ENCODE results near the gene AKT3. TPM values are rescaled to one million over a fixed set of nuclear protein-coding genes. Genes with fewer than 3 reads are reported as not detected.

Gene AKT3
- total RNA-seq, 1 donor from 2014 or later = 35.3 TPM

DNA sequence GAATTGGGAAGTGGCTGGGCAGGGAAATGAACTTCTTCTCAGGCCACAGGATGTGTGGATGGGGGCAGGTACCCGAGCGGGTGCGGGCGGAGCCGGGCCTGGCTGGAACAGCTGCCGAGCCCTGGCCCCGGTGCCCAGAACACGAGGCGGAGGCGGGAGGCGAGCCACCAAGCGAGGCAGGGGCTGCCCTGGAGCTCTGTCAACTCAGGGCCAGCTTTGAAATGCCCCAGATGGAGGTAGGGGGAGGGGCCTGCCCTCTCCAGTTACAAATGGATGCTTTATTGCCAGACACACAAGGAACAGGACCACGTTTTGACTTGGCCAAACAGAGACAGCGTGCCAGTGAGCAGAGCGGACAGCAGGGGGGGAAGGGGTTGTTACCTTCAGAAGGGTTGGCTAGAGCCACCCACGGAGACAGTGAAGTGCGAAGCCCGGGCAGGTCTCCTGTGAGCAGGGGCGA is 353.8 kb downstream of the AKT3 start:
- H3K4me3 Mint-ChIP-seq (ENCODE audit: low read depth) = no peak overlapping the region

DNA sequence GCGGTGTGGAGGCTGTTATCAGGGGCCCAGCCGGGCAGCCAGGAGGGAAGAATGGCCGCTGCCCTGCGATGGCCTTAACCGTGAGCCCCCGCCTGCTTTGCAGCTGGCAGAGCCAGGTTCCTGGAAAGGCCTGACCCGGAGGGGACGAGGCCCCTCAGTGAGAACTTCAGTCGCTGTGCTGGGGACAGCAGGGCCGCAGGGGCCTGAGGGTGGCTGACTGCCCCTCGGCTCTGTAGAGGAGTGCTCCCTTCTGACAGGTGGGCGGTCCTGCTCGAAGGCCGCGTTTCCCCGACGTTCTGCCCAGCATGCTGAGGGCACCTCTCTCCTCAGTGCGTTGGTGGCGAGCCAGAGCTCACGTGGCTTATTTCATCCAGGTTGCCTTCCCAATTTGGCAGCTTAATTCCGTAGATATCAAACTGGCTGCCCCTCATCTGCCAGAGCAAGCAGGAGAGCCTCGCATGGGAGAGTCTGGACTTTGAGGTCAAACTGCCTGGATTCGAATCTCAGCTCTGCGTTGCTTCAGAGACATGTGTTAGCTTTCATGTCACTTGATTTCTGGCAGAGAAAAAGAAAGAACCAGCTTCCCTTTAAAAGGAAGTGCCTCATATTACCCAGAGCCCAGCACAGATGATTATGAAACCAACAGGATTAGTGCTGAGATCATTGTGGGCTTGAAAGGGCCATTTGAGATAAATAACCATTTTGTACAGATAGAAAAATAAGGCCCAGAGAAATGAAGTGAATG is 354.4 kb downstream of the AKT3 start:
- no peaks in the 10 kb centered on the region for H3K9me3 Mint-ChIP-seq
- no peaks in the 10 kb centered on the region for H3K27me3 Mint-ChIP-seq (ENCODE audit: low read depth)
- H3K4me3 Mint-ChIP-seq (ENCODE audit: low read depth) = no peak overlapping the region
- H3K4me1 Mint-ChIP-seq (ENCODE audit: low read depth) = peaks cover 5% of the 10 kb centered on the region
- DNase-seq (ENCODE audit: low spot score) = no peak
- no peaks in the 10 kb centered on the region for H3K36me3 Mint-ChIP-seq (ENCODE audit: low read depth)
- H3K27ac Mint-ChIP-seq = no peak overlapping the region
- intact Hi-C loops (cut with micrococcal nuclease) = no loop called here

More for the DNA sequence above, 353.8 kb downstream of the AKT3 start:
- no peak overlapping the region for H3K27ac Mint-ChIP-seq
- peaks cover 5% of the 10 kb centered on the region for H3K4me1 Mint-ChIP-seq (ENCODE audit: low read depth)
- H3K9me3 Mint-ChIP-seq = no peaks in the 10 kb centered on the region
- no peaks in the 10 kb centered on the region for H3K27me3 Mint-ChIP-seq (ENCODE audit: low read depth)
- H3K36me3 Mint-ChIP-seq (ENCODE audit: low read depth) = no peaks in the 10 kb centered on the region
- intact Hi-C loops (cut with micrococcal nuclease) = no loop called here
- DNase-seq (ENCODE audit: low spot score) = no peak

GRCh38 chr1:243494741-243495431 is 355.2 kb downstream of the AKT3 start:
- intact Hi-C loops (cut with micrococcal nuclease) = no loop called here
- DNase-seq (ENCODE audit: low spot score) = no peak

DNA sequence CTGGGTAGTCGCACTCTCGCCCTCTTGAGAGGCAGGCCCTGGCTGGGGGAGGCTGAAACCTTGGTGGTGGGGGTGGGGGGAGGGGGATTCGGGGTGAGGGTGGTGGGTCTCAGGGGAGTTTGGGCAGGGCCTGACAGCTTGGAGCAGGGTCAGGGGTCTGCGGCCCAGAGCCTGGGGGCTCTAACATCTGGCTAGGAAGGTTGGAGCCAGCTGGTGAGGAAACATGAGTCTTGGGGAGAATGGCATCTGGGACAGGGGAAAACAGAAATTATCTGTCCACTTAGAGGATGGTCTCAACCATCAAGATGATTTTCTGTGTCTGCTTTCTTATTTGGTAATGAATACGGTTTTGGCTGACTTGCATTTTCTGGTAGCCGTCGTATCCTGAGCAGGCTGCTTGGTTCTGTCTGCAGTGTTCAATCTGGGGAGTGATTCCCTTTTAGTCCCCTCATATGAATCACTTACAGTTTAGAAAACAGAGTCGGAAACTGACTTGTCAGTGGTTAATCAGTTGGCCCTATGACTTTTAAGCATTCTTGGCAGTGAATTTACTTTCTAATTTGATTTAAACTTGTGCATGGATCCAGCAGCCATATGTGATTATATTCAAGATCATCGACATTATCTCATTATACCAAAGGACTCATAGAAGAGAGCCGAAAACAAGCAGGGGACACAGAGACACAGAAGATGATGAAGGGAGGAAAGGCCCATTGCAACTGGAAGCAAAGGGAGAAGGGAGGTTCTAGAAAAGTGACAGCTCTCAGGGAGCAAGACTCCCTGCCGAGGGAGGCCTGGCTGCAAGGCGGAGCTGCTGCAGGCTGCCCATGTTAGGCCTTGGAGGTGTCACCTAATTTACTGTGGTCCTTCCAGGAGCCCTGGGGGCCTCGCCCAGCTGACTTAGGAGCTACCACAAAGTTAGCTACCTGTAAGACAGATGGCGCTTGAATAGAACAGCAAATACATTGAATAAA is 356.6 kb downstream of the AKT3 start:
- DNase-seq (ENCODE audit: low spot score) = no peak
- Mint-ChIP-seq H3K36me3 (ENCODE audit: low read depth) (no peaks in the 10 kb centered on the region), H3K4me1 (ENCODE audit: low read depth) (peaks cover 5% of the 10 kb centered on the region), H3K9me3 (no peaks in the 10 kb centered on the region), H3K27me3 (ENCODE audit: low read depth) (no peaks in the 10 kb centered on the region), H3K4me3 (ENCODE audit: low read depth) (no peak overlapping the region), H3K27ac (no peak overlapping the region)
- intact Hi-C loops (cut with micrococcal nuclease) = no loop called here

More at GRCh38 chr1:243494741-243495431, 355.2 kb downstream of the AKT3 start:
- Mint-ChIP-seq H3K27ac (no peak overlapping the region), H3K4me1 (ENCODE audit: low read depth) (peaks cover 5% of the 10 kb centered on the region), H3K9me3 (no peaks in the 10 kb centered on the region), H3K36me3 (ENCODE audit: low read depth) (no peaks in the 10 kb centered on the region), H3K4me3 (ENCODE audit: low read depth) (no peak overlapping the region), H3K27me3 (ENCODE audit: low read depth) (no peaks in the 10 kb centered on the region)

GRCh38 chr1:243490748-243491686 is 359.0 kb downstream of the AKT3 start:
- H3K4me1 Mint-ChIP-seq (ENCODE audit: low read depth) = peaks cover 3% of the 10 kb centered on the region
- H3K27me3 Mint-ChIP-seq (ENCODE audit: low read depth) = no peaks in the 10 kb centered on the region
- no peak overlapping the region for H3K4me3 Mint-ChIP-seq (ENCODE audit: low read depth)
- no peaks in the 10 kb centered on the region for H3K9me3 Mint-ChIP-seq
- no peaks in the 10 kb centered on the region for H3K36me3 Mint-ChIP-seq (ENCODE audit: low read depth)
- H3K27ac Mint-ChIP-seq = no peak overlapping the region
- intact Hi-C loops (cut with micrococcal nuclease) = no loop called here
- no peak for DNase-seq (ENCODE audit: low spot score)

GRCh38 chr1:243489681-243490546 is 360.1 kb downstream of the AKT3 start:
- no peak for DNase-seq (ENCODE audit: low spot score)
- Mint-ChIP-seq H3K36me3 (ENCODE audit: low read depth) (no peaks in the 10 kb centered on the region), H3K27ac (no peak overlapping the region), H3K4me1 (ENCODE audit: low read depth) (no peaks in the 10 kb centered on the region), H3K9me3 (no peaks in the 10 kb centered on the region), H3K4me3 (ENCODE audit: low read depth) (no peak overlapping the region), H3K27me3 (ENCODE audit: low read depth) (no peaks in the 10 kb centered on the region)
- intact Hi-C loops (cut with micrococcal nuclease) = no loop called here

DNA sequence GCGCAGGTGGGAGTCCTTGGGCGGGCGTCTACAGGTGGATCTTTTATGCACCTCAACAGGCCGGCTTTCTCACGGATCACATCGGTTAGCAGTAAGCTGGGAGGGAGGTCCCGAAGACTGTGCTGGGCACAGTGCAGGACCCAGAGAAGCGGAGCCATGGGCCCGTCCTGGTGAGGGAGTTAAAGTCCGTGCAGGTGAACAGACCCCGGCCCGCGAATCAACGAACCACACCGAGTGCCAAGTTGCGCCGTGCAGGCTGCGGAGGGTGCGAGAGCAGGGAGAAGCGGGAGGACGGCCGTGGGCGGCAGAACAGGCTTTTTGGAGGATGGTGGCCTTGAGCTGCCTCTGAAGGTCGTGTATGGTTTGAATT is 360.9 kb downstream of the AKT3 start:
- intact Hi-C loops (cut with micrococcal nuclease) = no loop called here
- no peak overlapping the region for H3K27ac Mint-ChIP-seq
- DNase-seq (ENCODE audit: low spot score) = no peak
- H3K4me1 Mint-ChIP-seq (ENCODE audit: low read depth) = no peaks in the 10 kb centered on the region
- no peak overlapping the region for H3K4me3 Mint-ChIP-seq (ENCODE audit: low read depth)
- no peaks in the 10 kb centered on the region for H3K27me3 Mint-ChIP-seq (ENCODE audit: low read depth)
- no peaks in the 10 kb centered on the region for H3K36me3 Mint-ChIP-seq (ENCODE audit: low read depth)
- no peaks in the 10 kb centered on the region for H3K9me3 Mint-ChIP-seq

GRCh38 chr1:243488459-243489157 is 361.4 kb downstream of the AKT3 start:
- H3K36me3 Mint-ChIP-seq (ENCODE audit: low read depth) = no peaks in the 10 kb centered on the region
- H3K27ac Mint-ChIP-seq = no peak overlapping the region
- no peak for DNase-seq (ENCODE audit: low spot score)
- no peaks in the 10 kb centered on the region for H3K27me3 Mint-ChIP-seq (ENCODE audit: low read depth)
- intact Hi-C loops (cut with micrococcal nuclease) = no loop called here
- no peak overlapping the region for H3K4me3 Mint-ChIP-seq (ENCODE audit: low read depth)
- H3K9me3 Mint-ChIP-seq = no peaks in the 10 kb centered on the region
- peaks cover 2% of the 10 kb centered on the region for H3K4me1 Mint-ChIP-seq (ENCODE audit: low read depth)

DNA sequence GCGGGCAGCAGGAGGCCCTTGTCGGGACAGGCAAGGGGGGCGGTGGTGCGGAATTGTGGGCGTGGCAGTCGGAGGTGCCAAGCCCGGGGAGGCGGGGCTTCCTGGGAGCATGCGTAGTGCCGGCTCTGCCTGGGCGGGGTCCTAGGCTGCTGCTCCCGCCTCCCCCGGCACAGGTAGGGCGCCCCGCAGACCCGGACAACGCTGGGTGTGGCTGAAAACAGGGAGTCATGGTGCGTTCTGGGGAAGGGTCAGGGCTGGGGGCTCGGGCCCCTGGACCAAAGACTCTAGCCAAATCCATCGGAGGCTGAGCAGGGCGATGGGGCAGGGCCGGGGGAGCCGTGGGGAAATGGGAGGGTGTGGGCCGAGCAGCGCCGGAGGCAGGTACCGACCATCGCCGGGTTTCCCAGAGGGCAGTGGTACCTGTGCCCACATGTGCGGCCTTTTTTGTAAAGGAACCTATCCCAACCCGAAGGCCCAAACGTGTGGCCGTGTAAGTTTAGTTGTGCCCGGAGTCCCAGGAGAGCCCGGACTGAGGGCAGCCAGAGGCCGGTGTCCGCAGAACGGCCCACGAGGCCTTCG is 362.3 kb downstream of the AKT3 start:
- no peak for DNase-seq (ENCODE audit: low spot score)
- Mint-ChIP-seq H3K27me3 (ENCODE audit: low read depth) (no peaks in the 10 kb centered on the region), H3K36me3 (ENCODE audit: low read depth) (no peaks in the 10 kb centered on the region), H3K4me1 (ENCODE audit: low read depth) (peaks cover 4% of the 10 kb centered on the region), H3K4me3 (ENCODE audit: low read depth) (no peak overlapping the region), H3K9me3 (no peaks in the 10 kb centered on the region), H3K27ac (no peak overlapping the region)
- intact Hi-C loops (cut with micrococcal nuclease) = no loop called here

DNA sequence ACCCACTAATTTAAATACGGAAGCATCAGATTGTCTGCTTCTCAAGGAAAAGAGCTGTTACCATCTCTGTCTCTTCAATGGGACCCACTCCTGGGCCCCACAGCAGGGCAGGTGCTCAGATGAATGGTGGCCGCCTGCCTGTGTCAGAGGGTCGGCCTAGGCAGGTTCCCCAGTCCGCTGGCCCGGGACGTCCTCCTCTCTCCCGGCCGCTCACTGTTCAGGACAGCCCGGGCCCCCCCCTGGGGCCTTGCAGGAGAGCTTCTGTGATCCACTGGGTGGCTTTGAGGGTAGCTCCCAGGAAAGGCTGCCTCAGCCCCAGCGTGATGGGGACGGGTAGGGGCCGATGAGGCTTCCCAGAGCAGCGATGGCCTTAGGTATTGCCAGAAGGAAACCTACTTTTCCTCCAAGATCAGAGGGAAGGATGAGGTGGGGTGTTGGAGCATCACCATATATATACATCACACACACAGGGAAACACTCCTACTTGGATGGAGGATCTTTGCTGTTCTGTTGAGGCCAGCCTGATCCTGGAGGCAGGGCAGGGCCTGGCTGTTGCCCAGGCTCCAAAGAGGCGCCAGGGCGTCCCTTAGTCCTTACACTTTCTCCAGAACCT is 362.9 kb downstream of the AKT3 start:
- H3K4me1 Mint-ChIP-seq (ENCODE audit: low read depth) = peaks cover 10% of the 10 kb centered on the region
- no peaks in the 10 kb centered on the region for H3K36me3 Mint-ChIP-seq (ENCODE audit: low read depth)
- H3K4me3 Mint-ChIP-seq (ENCODE audit: low read depth) = no peak overlapping the region
- no peak overlapping the region for H3K27ac Mint-ChIP-seq
- intact Hi-C loops (cut with micrococcal nuclease) = no loop called here
- no peaks in the 10 kb centered on the region for H3K9me3 Mint-ChIP-seq
- no peaks in the 10 kb centered on the region for H3K27me3 Mint-ChIP-seq (ENCODE audit: low read depth)
- DNase-seq (ENCODE audit: low spot score) = no peak
